Stomach smooth muscle (tissue), 2 donors: ENCODE measurements around the gene RND3.

Experiments used
- H3K27ac ChIP-seq: one replicate; pipeline ENCODE4 v1.7.0; 2013; ENCODE audit warnings: mild to moderate bottlenecking, low read length, inconsistent platforms
- H3K27me3 ChIP-seq, 2 donors: one replicate each; pipeline ENCODE4 v1.7.0; 2013; ENCODE audit warnings: low read length in 2 of 2; ENCODE audit not compliant: insufficient read depth in 2 of 2, control insufficient read depth in 1 of 2
- H3K36me3 ChIP-seq, 2 donors: one replicate each; pipeline ENCODE4 v1.7.0; 2013; ENCODE audit warnings: low read length in 2 of 2; ENCODE audit not compliant: control insufficient read depth in 2 of 2, insufficient read depth in 2 of 2
- H3K4me1 ChIP-seq: one replicate; pipeline ENCODE4 v1.7.0; 2013; ENCODE audit warnings: low read length; ENCODE audit not compliant: control insufficient read depth, insufficient read depth
- H3K4me3 ChIP-seq, 2 donors: one replicate each; pipeline ENCODE4 v1.7.0; 2013; ENCODE audit warnings: low read length in 2 of 2
- H3K9ac ChIP-seq, 2 donors: one replicate each; pipeline ENCODE4 v1.7.0; 2013; ENCODE audit warnings: low read length in 2 of 2, mild to moderate bottlenecking in 1 of 2
- H3K9me3 ChIP-seq, 2 donors: one replicate each; pipeline ENCODE4 v1.7.0; 2013; ENCODE audit warnings: low read length in 2 of 2; ENCODE audit not compliant: control insufficient read depth in 2 of 2
- donor health status: healthy.
- donor health status: Pancreatic carcinoma.

The RND3 gene

GRCh38 chr2:150441784-150442183 is 45.7 kb downstream of the RND3 start:
- Histone ChIP-seq H3K4me1 (no peaks in the 10 kb centered on the region), H3K4me3 (no peak overlapping the region), H3K27ac (no peak overlapping the region), H3K9me3 (no peaks in the 10 kb centered on the region), H3K27me3 (no peaks in the 10 kb centered on the region), H3K36me3 (no peaks in the 10 kb centered on the region), H3K9ac (no peak overlapping the region)

GRCh38 chr2:150441226-150441625 is 46.2 kb downstream of the RND3 start:
- no peaks in the 10 kb centered on the region for H3K9me3 ChIP-seq
- no peak overlapping the region for H3K4me3 ChIP-seq

GRCh38 chr2:150438654-150439053 is 48.8 kb downstream of the RND3 start:
- H3K36me3 ChIP-seq, result no peaks in the 10 kb centered on the region
- H3K4me3 ChIP-seq, result no peak overlapping the region
- no peaks in the 10 kb centered on the region for H3K27me3 ChIP-seq
- no peaks in the 10 kb centered on the region for H3K9me3 ChIP-seq
- H3K9ac ChIP-seq, result no peak overlapping the region
- no peaks in the 10 kb centered on the region for H3K4me1 ChIP-seq
- H3K27ac ChIP-seq, result no peak overlapping the region

More at GRCh38 chr2:150441226-150441625, 46.2 kb downstream of the RND3 start:
- Histone ChIP-seq H3K4me1 (no peaks in the 10 kb centered on the region), H3K27ac (no peak overlapping the region), H3K36me3 (no peaks in the 10 kb centered on the region), H3K27me3 (no peaks in the 10 kb centered on the region), H3K9ac (no peak overlapping the region)

DNA sequence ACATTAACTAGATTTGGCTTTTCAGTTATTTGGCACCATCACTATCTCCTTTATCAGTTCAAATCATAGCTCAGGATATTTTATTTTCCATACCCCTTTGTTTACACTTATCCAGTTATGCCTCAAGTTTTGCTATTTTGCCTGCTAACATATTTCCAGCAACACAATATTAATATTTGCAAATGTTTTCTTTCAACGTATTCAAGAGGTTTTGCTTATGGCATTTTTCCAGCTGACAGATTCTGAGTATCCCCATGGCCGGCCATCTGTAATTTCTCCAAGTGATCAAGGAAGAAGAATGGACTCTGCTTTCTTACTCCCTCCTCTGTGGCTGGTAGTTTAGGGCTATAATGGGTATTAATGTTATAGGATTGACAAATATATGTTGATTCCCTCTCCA is 49.4 kb downstream of the RND3 start:
- no peak overlapping the region for H3K9ac ChIP-seq
- no peaks in the 10 kb centered on the region for H3K27me3 ChIP-seq
- H3K9me3 ChIP-seq, result no peaks in the 10 kb centered on the region
- no peak overlapping the region for H3K4me3 ChIP-seq
- H3K27ac ChIP-seq, result no peak overlapping the region
- H3K36me3 ChIP-seq, result no peaks in the 10 kb centered on the region
- H3K4me1 ChIP-seq, result no peaks in the 10 kb centered on the region

DNA sequence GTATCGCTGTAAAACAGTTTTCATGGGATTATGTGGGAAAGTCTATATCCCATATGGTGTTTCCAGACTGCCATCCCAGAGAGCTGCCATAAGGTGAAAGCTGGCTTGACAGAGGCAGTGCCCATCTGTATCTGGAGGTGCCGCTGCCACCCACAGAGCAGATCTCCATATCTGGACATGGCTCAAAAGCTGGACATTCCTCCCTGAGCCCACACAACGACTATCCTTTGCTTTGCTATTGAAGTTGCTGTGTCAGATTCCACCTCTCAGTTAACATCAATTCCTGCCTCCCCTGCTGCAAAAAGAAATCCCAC is 55.2 kb downstream of the RND3 start:
- Histone ChIP-seq H3K4me1 (no peaks in the 10 kb centered on the region), H3K9ac (no peak overlapping the region), H3K27me3 (no peaks in the 10 kb centered on the region), H3K36me3 (no peaks in the 10 kb centered on the region), H3K27ac (no peak overlapping the region), H3K4me3 (no peak overlapping the region), H3K9me3 (no peaks in the 10 kb centered on the region)

DNA sequence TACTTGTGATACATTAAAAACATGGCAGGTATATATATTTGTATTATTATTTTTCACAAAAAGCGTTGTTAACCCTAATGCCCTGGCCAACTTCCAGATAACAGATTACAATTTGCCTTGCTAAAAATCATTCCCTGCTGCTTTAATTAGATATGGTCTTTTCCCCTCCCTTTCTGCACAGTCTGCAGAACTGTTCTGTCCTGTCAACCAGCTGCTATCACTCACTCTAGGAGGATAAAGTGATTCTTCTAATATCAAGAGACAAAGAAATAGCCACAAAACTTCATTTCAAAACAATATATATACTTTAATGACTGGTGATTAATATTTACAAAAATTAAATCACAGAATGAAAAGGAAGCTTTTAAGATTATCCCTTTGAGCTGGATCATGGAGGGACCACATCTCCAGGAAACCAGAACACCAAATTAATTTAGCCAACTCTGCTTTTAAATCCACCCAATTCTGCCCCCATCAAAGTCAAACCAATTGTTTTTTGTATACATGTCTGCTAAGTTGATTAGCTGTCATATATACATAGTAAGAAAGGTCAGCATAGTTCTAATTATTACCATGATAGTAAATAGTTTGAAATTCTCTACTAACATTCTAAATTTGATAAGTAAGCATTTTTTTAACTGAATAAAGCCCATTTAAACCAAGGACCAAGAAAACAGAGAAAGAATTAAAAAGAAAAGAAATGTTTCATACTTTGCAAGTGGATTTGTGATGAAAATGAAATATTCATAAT is 55.7 kb downstream of the RND3 start:
- no peaks in the 10 kb centered on the region for H3K36me3 ChIP-seq
- H3K4me1 ChIP-seq, result no peaks in the 10 kb centered on the region
- no peak overlapping the region for H3K4me3 ChIP-seq
- H3K27me3 ChIP-seq, result no peaks in the 10 kb centered on the region
- no peak overlapping the region for H3K27ac ChIP-seq
- H3K9ac ChIP-seq, result no peak overlapping the region
- H3K9me3 ChIP-seq, result no peaks in the 10 kb centered on the region

DNA sequence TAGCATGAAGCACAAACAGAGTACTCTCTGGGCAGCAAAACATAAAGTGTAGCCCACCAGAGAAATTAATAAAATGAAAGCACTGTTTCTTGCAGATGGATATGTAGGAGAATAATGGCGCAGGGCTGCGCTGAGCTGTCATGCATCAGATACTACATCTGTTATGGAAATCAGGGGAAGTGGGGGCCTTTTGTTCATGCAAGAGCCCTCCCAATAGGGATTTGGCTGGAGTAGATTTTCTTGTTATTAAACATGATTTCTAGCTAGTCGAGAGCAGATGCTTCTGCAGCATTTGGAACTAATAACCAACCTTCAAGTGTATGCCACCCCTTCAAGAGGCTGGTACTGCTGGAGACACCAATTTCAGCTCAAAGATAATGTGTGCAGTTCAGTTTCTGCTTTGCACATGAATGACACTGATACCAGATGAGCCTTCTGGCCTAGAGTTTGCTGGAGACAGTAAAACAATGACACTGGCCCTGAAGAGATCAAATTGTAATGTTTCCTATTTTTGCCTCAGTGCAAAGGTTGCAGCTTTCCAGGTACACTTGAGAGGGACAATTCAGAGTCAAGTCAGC is 58.0 kb downstream of the RND3 start:
- H3K27ac ChIP-seq, result no peak overlapping the region
- H3K9ac ChIP-seq, result no peak overlapping the region
- no peaks in the 10 kb centered on the region for H3K36me3 ChIP-seq
- no peaks in the 10 kb centered on the region for H3K9me3 ChIP-seq
- peaks cover 0 to 2% of the 10 kb centered on the region in 2 donors for H3K27me3 ChIP-seq
- H3K4me3 ChIP-seq, result no peak overlapping the region
- no peaks in the 10 kb centered on the region for H3K4me1 ChIP-seq

DNA sequence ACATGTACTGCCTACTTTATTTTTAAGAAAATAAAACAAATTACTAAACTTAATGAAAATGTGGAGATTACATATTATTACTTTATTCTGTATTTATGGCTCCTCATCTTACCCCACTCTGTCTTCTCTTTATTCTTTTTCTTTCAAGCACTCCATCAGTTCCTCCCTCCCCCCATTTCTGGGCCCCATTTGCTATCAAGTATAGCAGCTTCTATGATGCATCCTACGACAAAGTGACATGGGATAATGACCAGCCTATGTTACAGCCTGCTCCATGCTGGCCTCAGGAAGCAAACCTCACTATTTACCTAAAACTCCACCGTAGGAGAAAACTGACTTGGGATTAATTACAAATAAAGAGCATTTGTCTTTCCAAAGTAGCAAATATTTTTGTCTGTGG is 58.8 kb downstream of the RND3 start:
- Histone ChIP-seq H3K9ac (no peak overlapping the region), H3K36me3 (no peaks in the 10 kb centered on the region), H3K27ac (no peak overlapping the region), H3K9me3 (no peaks in the 10 kb centered on the region), H3K27me3 (peaks cover 0 to 2% of the 10 kb centered on the region in 2 donors), H3K4me3 (no peak overlapping the region), H3K4me1 (no peaks in the 10 kb centered on the region)

DNA sequence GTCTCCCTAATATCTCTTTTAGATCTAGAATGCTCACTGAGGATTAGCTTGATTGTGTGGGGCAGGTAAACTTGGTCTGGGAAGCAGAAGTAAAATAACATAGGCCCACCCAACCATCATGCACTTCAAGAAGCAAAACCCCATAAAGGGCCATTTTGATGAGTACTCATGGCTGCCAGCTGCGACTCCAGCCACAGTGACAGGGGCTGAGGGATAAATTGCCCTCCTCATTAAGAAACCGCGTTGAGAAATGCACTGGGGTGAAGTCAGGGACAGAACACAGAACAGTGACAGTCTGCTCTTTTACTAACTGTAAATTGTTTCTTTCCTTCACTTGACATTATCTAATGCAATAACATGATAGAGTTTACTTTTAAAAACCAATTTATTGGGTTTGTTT is 60.2 kb downstream of the RND3 start:
- no peaks in the 10 kb centered on the region for H3K9me3 ChIP-seq

DNA sequence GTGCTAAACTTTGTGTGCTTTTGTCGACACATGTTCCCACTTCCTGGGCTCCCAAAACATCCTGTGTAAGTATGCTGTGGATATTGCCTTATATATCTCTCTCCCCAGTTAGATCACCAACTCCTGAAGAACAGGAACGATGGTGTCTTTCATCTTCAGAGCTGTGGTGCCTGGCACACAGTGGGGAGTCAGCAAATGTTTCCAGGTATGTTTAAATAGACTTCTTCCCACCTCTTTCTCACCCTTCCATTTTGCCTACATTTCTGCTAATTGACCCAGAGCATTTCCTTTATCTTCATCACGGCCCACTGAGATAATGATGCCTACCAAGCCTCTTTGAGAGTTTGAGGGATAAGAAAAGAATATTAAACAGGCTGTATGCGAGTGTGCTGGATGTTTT is 60.7 kb downstream of the RND3 start:
- H3K4me1 ChIP-seq, result no peaks in the 10 kb centered on the region

More for the DNA sequence above, 60.2 kb downstream of the RND3 start:
- H3K9ac ChIP-seq, result no peak overlapping the region
- no peaks in the 10 kb centered on the region for H3K36me3 ChIP-seq
- peaks cover 0 to 2% of the 10 kb centered on the region in 2 donors for H3K27me3 ChIP-seq
- no peak overlapping the region for H3K4me3 ChIP-seq
- H3K27ac ChIP-seq, result no peak overlapping the region
- H3K4me1 ChIP-seq, result no peaks in the 10 kb centered on the region

GRCh38 chr2:150426315-150426714 is 61.2 kb downstream of the RND3 start:
- H3K9me3 ChIP-seq, result no peaks in the 10 kb centered on the region
- no peak overlapping the region for H3K9ac ChIP-seq
- H3K27ac ChIP-seq, result no peak overlapping the region
- peaks cover 0 to 2% of the 10 kb centered on the region in 2 donors for H3K27me3 ChIP-seq
- H3K4me3 ChIP-seq, result no peak overlapping the region
- H3K4me1 ChIP-seq, result no peaks in the 10 kb centered on the region
- no peaks in the 10 kb centered on the region for H3K36me3 ChIP-seq

More for the DNA sequence above, 60.7 kb downstream of the RND3 start:
- Histone ChIP-seq H3K9me3 (no peaks in the 10 kb centered on the region), H3K36me3 (no peaks in the 10 kb centered on the region), H3K27me3 (peaks cover 0 to 2% of the 10 kb centered on the region in 2 donors), H3K9ac (no peak overlapping the region), H3K27ac (no peak overlapping the region), H3K4me3 (no peak overlapping the region)
